GM19395 (cell line): ENCODE data around the gene PEX11G.

Source experiments
- ATAC-seq: cut with Tn5 transposase; IDR thresholded peaks from one replicate; pipeline ENCODE4 v1.9.1; 2021; ENCODE audit warnings: mild to moderate bottlenecking, moderate library complexity; ENCODE audit not compliant: unreplicated experiment

Gene PEX11G

DNA sequence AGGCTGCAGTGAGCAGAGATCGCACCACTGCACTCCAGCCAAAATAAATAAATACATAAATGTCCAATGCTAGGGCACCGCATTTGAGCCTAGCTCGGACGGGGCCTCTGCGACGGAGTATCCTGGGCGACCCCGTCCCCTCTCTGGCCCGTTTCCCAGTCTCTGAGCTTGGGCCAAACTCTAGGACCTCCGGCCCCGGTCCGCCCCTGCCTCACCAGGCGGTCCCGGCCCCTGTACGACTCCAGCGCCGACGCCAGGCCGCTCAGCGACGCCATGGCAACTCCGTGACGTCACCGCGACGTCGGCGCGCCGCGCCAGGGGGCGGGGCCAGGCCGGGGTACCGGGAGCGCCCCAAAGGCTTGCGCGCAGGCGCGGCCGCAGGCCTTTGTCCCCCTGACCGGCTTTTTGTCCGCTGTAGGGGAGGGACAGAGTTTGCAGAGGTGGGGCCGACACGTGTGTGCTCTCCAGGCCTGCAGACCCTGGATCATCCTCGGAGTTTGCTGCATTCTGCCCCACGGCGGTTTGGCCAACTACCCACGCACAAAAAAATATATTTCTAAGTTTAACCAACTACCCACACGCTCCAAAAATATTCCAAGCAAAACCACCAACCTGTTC is at the start of gene PEX11G:
Gene PEX11G (minus strand): TSS at position 300 of the 618 bp plus-strand sequence. CDS start 25 bp downstream, at position 275.
- no peak for ATAC-seq

DNA sequence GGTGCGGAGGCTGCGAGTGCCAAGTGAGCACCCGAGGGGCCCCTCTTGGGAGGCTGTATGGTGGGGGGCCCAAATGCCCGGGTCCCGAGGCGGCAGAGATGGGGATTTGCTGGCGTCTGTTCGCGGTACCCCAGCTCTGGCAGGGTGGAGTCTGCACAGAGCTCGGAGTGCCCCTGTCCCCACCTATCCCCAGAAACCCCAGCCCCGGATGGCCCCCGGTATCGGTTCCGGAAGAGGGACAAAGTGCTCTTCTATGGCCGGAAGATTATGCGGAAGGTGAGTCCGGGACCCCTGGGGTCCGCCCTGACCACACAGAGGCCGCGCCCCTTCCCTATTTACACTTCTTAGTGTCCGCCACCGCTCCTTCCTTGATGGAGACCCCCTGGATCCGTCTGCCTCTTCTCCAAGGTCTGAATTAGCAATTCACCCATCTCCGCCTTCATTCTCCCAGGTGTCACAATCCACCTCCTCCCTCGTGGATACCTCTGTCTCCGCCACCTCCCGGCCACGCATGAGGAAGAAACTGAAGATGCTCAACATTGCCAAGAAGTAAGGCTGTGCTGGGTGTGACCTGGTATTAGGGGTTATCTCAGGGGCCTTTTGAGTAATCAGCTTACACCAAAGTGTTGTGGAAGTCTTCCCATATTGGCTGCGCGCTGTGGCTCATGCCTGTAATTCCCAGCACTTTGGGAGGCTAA is 47.3 kb upstream of the PEX11G start:
- ATAC-seq: no peak

DNA sequence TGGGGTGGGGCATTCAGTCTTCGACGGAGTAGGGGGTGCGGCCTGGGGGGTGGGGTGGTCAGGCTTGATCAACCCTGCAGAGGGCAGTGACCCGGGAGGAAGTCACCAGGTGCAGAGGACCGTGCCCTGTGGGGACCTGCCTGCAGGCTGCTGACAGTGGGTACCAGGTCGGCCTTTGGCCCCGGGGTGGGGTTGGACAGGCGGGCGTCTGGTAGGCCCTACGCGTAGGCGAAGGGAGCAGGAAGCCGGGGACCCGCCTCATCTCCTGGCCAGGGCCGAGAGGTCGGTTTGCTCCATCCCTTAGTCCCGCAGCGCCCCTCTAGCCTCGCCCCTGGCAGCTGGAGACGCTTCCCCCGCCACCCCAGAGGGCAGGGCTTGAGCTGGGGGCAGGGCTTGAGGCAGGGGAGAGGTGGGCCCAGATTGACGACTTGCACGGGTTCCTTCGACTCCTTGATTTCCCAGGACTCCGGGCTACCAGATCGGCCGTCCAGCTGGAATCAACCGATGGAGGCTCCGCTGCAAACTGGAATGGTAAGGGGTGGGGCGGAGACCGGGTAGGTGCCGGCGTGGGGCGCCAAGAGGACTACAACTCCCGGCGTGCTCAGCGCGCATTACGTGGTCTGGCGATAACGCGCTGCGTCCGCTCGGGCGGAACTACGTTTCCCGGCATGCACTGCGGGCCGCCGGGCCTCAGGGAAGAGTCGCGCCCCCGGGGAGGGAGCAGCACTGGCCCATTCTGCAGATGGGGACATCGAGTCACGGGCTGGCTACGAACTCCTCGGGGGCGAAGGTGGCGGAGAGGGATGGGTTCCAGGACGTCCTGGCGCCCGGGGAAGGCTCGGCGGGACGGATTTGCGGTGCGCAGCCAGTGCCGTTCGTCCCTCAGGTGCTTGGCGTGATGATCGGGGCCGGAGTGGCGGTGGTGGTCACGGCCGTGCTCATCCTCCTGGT is 46.5 kb upstream of the PEX11G start, which contains the start of gene PNPLA6:
Gene PNPLA6 (plus strand): TSS at position 671 of the 951 bp plus-strand sequence. CDS start 72 bp downstream, at position 743.
- peak; percentile 66 for ATAC-seq

DNA sequence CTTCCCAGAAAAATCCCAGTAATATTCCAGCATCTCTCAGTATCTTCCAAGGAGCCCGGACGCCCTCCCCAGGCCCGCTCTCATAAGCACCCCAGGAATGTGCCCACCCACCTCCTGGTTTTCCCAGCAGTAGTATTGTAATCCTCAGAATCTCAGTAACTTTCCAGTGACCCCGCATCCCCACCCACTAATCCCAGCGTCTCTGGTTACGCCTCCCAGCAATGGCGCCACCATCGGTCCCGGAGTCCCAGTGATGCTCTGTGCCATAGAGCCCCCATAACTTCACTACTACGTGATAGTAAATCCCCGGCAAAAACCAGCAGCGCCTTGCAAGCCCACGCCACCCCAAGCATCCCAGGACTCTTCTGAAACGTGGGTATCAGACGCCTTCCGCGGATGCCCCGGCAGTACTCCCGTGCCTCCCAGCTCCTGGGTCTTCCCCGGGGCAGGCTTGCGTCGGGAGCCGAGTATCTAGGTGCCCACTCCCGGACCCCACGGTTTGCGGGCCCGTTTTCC is 45.8 kb upstream of the PEX11G start:
- peak; percentile 13 for ATAC-seq

DNA sequence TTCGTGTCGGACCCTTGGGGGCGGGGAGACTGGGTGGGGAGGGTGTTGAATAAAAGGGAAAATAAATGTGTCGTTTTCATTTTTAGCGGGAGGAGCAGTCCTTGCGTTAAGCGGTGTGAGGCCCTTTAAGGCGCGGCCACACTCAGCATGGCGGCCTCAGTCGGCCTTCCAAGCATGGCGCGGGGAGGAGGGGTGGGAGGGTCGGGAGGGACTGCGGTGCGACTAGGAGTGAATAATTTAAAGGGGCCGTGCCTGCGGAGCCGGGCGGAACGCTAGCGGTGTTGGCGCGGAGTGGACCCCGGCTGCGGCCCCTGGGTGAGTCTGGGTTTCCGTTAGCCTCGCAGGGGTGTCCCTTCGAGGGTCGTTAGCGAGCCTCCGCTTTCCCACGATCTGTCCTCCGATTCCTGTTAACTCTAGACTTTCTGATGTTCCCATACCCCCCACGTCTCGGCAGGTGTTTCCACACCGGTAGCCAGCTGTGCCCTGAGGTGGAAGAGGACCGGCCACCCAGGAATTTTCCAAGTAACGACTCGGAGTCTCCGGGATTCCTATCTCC is 45.2 kb upstream of the PEX11G start:
- no peak for ATAC-seq

DNA sequence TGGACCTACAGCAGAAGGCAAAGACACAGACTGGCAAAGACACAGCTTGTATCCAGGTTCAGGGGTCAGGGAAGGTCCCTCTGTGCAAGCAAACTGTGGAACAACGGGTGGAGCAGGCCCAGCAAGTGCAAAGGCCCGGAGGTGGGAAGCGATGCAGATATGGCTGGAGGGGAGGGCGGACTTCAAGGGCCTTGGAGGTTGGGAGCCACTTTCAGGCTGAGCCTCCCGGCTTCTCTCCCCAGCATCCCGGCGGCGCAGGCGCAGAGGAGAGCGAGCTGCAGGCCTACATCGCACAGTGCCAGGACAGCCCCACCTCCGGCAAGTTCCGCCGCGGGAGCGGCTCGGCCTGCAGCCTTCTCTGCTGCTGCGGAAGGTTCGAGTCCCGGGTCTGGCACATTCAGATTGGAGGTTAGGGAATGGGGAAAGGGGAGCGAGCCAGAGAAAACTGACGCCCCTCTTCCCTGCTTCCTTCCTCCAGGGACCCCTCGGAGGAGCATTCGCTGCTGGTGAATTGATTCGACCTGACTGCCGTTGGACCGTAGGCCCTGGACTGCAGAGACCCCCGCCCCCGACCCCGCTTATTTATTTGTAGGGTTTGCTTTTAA is 44.5 kb upstream of the PEX11G start:
- no peak for ATAC-seq

DNA sequence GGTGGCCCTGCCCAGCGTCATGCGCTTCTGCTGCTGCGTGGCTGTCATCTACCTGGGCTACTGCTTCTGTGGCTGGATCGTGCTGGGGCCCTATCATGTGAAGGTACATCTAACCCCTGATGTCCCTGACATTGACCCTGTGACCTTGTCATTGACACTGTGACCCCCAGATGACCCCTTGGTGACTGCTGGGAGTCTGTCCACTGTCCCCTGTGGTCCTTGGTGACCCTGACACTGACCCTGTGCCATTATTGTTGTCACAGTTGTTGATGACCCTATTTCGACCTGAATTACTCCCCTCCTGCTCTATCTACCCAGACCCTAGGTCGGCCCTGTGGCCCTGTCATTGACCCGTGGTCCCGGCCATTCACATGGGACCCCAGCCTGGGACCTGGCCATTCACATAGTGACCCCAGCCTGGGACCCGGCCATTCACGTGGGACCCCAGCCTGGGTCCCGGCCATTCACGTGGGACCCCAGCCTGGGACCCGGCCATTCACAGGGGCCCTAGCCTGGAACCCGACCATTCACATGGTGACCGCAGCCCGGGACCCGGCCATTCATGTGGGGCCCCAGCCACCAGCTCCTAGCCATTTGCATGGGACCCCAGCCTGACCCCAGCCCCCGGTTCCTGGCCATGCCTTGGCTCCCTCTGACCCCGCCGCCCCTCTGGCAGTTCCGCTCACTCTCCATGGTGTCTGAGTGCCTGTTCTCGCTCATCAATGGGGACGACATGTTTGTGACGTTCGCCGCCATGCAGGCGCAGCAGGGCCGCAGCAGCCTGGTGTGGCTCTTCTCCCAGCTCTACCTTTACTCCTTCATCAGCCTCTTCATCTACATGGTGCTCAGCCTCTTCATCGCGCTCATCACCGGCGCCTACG is 41.0 kb upstream of the PEX11G start:
- ATAC-seq: no peak

DNA sequence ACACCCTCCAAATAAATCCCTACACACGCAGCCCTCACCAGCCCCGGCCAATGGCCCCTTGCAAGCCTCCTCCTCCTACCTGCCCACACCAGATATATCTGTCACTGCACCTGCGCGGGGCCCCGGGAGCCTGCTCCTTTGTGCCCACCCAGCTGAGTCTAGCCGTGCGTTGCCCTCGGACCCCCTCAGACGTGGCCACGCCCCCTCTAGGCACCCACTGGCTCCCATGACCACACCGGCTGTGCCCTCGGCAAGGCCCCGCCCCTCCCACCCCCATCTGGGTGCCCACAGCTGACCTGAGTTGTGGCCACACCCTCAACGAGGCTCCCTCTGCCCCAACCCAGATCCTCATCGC is 40.4 kb upstream of the PEX11G start:
- ATAC-seq: no peak

DNA sequence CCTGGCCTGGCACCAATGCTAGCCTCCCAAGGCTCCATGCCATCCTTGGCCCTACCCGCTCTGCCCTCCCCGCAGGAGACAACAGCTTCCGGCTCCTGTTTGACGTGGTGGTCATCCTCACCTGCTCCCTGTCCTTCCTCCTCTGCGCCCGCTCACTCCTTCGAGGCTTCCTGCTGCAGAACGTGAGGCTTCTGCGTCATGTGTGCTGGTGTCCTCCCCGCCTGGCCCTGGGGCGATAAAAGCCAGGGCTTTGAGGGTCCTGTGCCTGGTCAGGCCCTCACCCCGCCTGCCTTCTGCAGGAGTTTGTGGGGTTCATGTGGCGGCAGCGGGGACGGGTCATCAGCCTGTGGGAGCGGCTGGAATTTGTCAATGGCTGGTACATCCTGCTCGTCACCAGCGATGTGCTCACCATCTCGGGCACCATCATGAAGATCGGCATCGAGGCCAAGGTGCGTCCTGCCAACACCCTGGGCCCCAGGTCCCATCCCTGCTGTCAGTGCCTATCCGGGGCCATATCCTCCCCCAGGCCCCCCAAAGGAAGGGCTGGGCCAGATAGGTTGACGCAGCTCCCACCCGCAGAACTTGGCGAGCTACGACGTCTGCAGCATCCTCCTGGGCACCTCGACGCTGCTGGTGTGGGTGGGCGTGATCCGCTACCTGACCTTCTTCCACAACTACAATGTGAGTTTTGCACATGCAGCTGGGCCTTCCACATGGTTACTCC is 39.8 kb upstream of the PEX11G start:
- ATAC-seq: no peak

DNA sequence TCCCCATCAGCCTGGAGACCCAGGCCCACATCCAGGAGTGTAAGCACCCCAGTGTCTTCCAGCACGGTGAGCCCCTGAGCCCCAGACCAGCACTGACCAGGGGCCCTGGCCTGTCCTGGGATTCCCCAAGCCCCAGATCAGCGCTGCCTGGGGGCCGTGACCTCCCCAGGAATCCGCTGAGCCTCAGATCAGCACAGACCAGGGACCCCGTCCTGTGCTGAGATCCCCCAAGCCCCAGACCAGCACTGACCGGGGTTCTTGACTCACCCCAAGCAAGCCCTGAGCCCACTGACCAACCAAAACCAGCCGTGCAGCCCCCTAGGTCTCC is 39.3 kb upstream of the PEX11G start:
- no peak for ATAC-seq

DNA sequence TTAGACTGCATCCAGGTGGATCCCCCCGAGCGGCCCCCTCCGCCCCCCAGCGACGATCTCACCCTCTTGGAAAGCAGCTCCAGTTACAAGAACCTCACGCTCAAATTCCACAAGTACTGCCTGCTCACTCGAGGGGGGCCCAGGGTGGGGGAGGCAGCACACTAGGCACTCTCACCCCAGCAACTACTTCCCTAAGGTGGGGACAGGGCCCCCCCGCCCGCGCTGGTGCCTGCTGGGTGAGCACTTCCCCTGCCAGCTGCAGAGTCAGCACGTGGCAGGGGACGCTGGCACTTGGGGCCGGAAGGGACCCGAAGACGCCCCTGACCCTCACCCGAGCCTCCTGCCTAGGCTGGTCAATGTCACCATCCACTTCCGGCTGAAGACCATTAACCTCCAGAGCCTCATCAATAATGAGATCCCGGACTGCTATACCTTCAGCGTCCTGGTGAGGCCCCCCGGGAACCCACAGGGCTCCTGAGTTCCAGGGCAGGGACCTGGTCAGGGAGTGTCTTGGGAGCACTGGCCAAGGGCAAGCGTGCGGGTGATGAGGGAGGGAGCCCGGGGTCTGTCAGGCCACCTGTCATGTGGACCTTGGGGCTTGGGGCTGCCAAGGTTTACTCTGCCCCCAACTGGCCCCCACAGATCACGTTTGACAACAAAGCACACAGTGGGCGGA is 38.8 kb upstream of the PEX11G start:
- ATAC-seq: no peak

DNA sequence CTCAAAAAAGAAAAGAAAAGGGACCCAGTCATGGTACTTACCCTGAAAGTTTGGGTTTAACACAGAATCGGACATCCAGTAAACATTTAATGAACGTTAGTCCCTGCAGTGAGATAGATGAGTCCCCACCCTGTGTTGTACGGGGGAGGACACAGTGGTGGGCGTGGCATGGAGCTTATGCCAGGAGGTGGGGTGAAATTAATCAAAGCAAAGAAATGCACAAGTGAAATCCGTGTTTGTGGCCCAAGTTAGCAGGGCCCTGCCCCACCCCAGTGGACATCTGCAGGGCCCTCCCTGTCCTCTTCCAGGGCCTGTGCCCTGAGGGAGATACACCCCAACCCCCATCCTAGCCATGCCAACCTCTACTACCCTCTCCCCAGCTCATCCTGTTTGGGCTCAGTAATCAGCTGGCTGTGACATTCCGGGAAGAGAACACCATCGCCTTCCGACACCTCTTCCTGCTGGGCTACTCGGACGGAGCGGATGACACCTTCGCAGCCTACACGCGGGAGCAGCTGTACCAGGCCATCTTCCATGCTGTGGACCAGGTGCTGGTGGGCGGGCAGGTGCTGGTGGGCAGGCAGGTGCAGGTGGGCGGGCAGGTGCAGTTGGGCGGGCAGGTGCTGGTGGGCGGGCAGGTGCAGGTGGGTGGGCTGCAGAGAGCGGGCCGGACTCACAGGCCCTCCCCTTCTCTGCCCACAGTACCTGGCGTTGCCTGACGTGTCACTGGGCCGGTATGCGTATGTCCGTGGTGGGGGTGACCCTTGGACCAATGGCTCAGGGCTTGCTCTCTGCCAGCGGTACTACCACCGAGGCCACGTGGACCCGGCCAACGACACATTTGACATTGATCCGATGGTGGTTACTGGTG is 37.5 kb upstream of the PEX11G start:
- no peak for ATAC-seq

DNA sequence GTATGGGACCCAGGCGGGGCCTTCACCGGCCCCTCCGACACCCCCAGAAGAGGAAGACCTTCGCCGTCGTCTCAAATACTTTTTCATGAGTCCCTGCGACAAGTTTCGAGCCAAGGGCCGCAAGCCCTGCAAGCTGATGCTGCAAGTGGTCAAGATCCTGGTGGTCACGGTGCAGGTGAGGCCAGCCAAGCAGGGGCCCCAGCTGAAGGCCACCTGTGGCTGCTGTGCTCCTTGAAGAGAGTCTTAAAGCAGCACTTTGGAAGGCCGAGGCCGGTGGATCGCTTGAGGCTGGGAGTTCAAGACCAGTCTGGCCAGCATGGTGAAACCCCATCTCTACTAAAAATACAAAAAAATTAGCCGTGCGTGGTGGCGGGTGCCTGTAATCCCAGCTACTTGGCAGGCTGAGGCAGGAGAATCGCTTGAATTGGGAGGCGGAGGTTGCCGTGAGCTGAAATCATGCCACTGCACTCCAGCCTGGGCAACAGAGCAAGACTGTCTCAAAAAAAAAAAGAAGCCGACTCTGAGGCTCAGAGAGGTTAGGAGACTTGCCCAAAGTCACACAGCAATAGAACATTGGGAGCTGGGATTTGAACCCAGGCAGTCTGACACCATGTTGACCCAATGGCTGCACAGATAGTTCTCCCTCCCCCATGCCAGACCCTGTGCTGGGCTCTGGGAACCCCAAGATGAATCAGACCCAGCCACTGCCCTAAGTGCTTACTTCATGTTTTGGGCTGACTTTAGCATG is 36.3 kb upstream of the PEX11G start:
- ATAC-seq: no peak

DNA sequence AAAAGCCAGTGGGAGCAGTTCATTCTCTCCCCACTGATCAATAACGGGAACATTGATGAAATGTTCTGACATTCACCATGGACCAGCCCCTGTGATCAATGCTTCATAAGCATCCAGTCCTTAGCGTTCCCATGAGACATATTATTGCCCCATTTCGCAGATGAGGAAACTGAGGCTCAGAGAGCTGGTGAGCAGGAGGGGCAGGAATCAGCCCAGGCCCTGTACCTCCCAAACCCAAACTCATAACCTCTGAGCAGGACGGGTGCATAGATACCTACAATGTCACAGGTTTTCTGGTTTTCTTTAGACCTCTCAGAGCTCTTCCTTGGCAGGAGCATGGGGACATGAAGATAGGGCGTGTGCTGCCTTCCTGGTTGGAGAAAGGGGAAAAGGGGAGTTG is 35.7 kb upstream of the PEX11G start:
- no peak for ATAC-seq

DNA sequence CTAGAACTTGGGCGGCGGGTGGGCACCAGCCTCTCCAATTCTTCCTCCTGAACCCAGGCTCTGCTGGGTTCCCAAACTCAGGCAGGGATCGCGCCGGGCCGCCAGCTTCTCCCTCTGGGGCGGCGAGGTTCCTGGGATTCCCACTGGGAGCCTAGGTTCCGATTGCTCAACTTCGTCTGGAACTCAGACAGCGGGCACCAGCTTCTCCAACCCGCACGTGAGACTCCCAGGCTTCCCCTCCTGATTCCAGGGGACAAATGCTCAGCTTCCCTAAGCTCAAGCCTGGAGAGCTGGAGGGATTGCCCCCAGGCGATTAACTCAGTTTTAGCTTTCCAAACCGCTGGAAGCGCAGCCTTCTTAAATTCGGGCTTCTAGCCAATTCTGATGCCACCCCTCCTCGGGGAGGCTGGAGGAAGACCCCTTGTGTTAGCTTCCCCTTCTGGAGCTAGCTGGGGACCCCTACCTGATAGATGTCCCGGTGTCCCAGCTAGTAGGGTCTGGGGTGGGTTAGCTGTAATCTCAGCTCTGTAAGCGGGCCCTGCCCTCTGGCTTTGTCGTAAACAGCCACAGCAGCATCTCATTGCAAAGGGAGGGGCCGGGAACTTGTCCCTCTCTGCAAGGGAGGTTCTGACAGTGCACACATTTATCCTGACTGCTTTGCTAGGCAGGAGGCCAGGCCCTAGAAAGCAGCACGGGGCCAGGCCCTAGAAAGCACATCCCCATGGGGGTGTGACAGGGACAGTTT is 34.3 kb upstream of the PEX11G start:
- ATAC-seq: no peak
